B cell (primary cell): Measurements from ENCODE around the gene SPPL3. TPM values are rescaled to one million over a fixed set of nuclear protein-coding genes. Genes with fewer than 3 reads are reported as not detected.

Experiments used
- ATAC-seq: fragments of 200-7000 bp; cut with Tn5 transposase; one replicate; pipeline ENCODE4 v1.10.0; 2021; ENCODE audit warnings: low read depth, mild to moderate bottlenecking, moderate number of reproducible peaks, moderate library complexity
- CTCF ChIA-PET: fragments of 350-600 bp; sonication (Branson Sonifier 250); formaldehyde crosslinking; loops from one replicate; lab custom pipeline; 2021; ENCODE audit warnings: antibody characterized with exemption, inconsistent platforms; lab: Charles Lee
- POLR2A ChIA-PET: fragments of 350-600 bp; sonication (Branson Sonifier 250); formaldehyde crosslinking; loops from one replicate; lab custom pipeline; 2021; ENCODE audit warnings: antibody characterized with exemption; lab: Charles Lee
- DNase-seq: peaks from one replicate; pipeline ENCODE4 v3.0.0; 2013
- H2AFZ ChIP-seq: 2 replicates; pipeline ENCODE4 v1.6.1; 2012; ENCODE audit warnings: mild to moderate bottlenecking, low read depth, low read length; ENCODE audit not compliant: insufficient read depth, poor library complexity, severe bottlenecking
- H3K27ac ChIP-seq, 2 donors: 1 replicate in 1 of 2; 2 replicates in 1 of 2; pipeline ENCODE4 v1.5.1; 2012 to 2013; ENCODE audit warnings: low read length in 2 of 2, mild to moderate bottlenecking in 2 of 2, moderate library complexity in 1 of 2
- H3K27me3 ChIP-seq, 4 experiments: fragments of 200-600 bp in 1 of 4; sonication (generic) in 1 of 4; replicated peaks in 1 of 4; 1 replicate in 2 of 4; 2 replicates in 2 of 4; pipeline versions ENCODE4 v1.6.1 to v1.7.0; 2013 to 2016; ENCODE audit warnings: low read length in 3 of 4, mild to moderate bottlenecking in 2 of 4, mixed read lengths in 1 of 4, moderate library complexity in 1 of 4; ENCODE audit not compliant: insufficient read depth in 4 of 4, control insufficient read depth in 3 of 4; ENCODE audit errors: control extremely low read depth in 1 of 4
- H3K36me3 ChIP-seq, 2 experiments: replicated peaks in 1 of 2; 1 replicate in 1 of 2; 2 replicates in 1 of 2; pipeline versions ENCODE4 v1.6.1 to v1.7.1; 2013; ENCODE audit warnings: low read length in 1 of 2; ENCODE audit not compliant: insufficient read depth in 2 of 2, control insufficient read depth in 1 of 2; ENCODE audit errors: control extremely low read depth in 1 of 2, extremely low read depth in 1 of 2
- H3K4me1 ChIP-seq, 2 donors: fragments of 200-600 bp in 1 of 2; sonication (generic) in 1 of 2; 1 replicate in 1 of 2; 2 replicates in 1 of 2; pipeline versions ENCODE4 v1.5.1 to v1.6.1; 2013 to 2017; ENCODE audit warnings: low read length in 2 of 2; ENCODE audit not compliant: control insufficient read depth in 2 of 2, insufficient read depth in 2 of 2
- H3K4me2 ChIP-seq: replicated peaks from 2 replicates; pipeline ENCODE3; 2012; ENCODE audit warnings: mild to moderate bottlenecking, low read depth, low read length; ENCODE audit not compliant: poor library complexity, severe bottlenecking
- H3K4me3 ChIP-seq, 5 experiments: fragments of 200-600 bp in 1 of 5; sonication (generic) in 1 of 5; 1 replicate in 3 of 5; 2 replicates in 2 of 5; pipeline versions ENCODE4 v1.5.1 to v1.7.0; 2011 to 2016; ENCODE audit warnings: low read length in 4 of 5, mild to moderate bottlenecking in 4 of 5, low read depth in 2 of 5, control low read depth in 1 of 5, moderate library complexity in 1 of 5; ENCODE audit not compliant: insufficient read depth in 1 of 5; ENCODE audit errors: control extremely low read depth in 1 of 5, extremely low read depth in 1 of 5
- H3K79me2 ChIP-seq: fragments of 200-600 bp; sonication (generic); one replicate; pipeline ENCODE4 v1.6.0; 2016; ENCODE audit warnings: low read length; ENCODE audit not compliant: control insufficient read depth, insufficient read depth
- H3K9ac ChIP-seq: fragments of 200-600 bp; sonication (generic); 2 replicates; pipeline ENCODE4 v1.6.1; 2017; ENCODE audit warnings: mild to moderate bottlenecking, low read length, moderate library complexity
- H3K9me3 ChIP-seq, 3 donors: one replicate each; pipeline versions ENCODE4 v1.6.1 to v1.7.1; 2013; ENCODE audit warnings: low read length in 2 of 3; ENCODE audit not compliant: control insufficient read depth in 2 of 3, insufficient read depth in 1 of 3; ENCODE audit errors: control extremely low read depth in 1 of 3
- H4K20me1 ChIP-seq: 2 replicates; pipeline ENCODE4 v1.6.0; 2012; ENCODE audit warnings: mild to moderate bottlenecking, low read length; ENCODE audit not compliant: insufficient read depth, control insufficient read depth, poor library complexity, severe bottlenecking
- H3K27ac Mint-ChIP-seq: one replicate; pipeline ENCODE4 v1.8.0; 2021; ENCODE audit warnings: mixed read lengths
- H3K27me3 Mint-ChIP-seq: one replicate; pipeline ENCODE4 v1.8.0; 2021; ENCODE audit warnings: mixed read lengths
- H3K4me1 Mint-ChIP-seq: one replicate; pipeline ENCODE4 v1.8.0; 2021; ENCODE audit warnings: mixed read lengths
- H3K4me3 Mint-ChIP-seq: one replicate; pipeline ENCODE4 v1.8.0; 2021; ENCODE audit warnings: mixed read lengths
- H3K9me3 Mint-ChIP-seq: one replicate; pipeline ENCODE4 v1.8.0; 2022; ENCODE audit warnings: mixed read lengths; ENCODE audit not compliant: insufficient read depth
- CTCF ChIP-seq: fragments of 200-600 bp; IDR thresholded peaks from one replicate; pipeline ENCODE4 v1.8.0; 2022; ENCODE audit warnings: antibody characterized with exemption, mild to moderate bottlenecking
- EZH2 ChIP-seq: IDR thresholded peaks from 2 replicates; pipeline ENCODE4 v1.6.1; 2012; ENCODE audit warnings: borderline replicate concordance, low read depth, mild to moderate bottlenecking, moderate library complexity, low read length; ENCODE audit not compliant: insufficient read depth, poor library complexity, severe bottlenecking
- WGBS: methylation state at CpG from one replicate; pipeline ENCODE4 v1.1.5; 2013; ENCODE audit warnings: missing lambda C conversion rate; ENCODE audit not compliant: insufficient coverage; 5-methylcytosine and 5-hydroxymethylcytosine counted together
- intact Hi-C: fragments of 100-400 bp; cut with micrococcal nuclease; formaldehyde crosslinking; loops from one replicate; pipeline ENCODE4 v1.10.0; 2022
- polyA plus RNA-seq: library from polyadenylated mRNA; depleted of rRNA; stranded (reverse); fragments of >200 nt; gene quantifications from 2 replicates; pipeline ENCODE4 v1.2.3, GENCODE V29; 2012
- total RNA-seq, 2 donors: library from RNA; stranded (reverse); fragments of 120-200 nt in 1 of 2; gene quantifications; 1 replicate in 1 of 2; 2 replicates in 1 of 2; pipeline versions ENCODE4 v1.2.3 to v1.2.4, GENCODE V29; 2013 to 2022

Gene SPPL3
- total and polyA plus RNA-seq, 2 donors (not counting 1 experiment from before 2014, with no cell fraction given) = 12.3 to 43.6 TPM

- Mint-ChIP-seq H3K27me3 (no peaks in the 10 kb centered on the region), H3K4me1 (no peaks in the 10 kb centered on the region), H3K4me3 (no peak overlapping the region), H3K9me3 (no peaks in the 10 kb centered on the region), H3K27ac (no peak overlapping the region)
- WGBS = 36% methylated on average over 4 of the region's 7 CpGs
- TF ChIP-seq EZH2 (no peak), CTCF (no peak)
- no peaks in the 10 kb centered on the region for H3K9me3 ChIP-seq
- peaks cover 15% of the 10 kb centered on the region for H4K20me1 ChIP-seq
- intact Hi-C loops = no loop called here
- peaks cover 7% of the 10 kb centered on the region for H3K79me2 ChIP-seq
- ATAC-seq (no peak), DNase-seq (no peak)
- H3K4me3 ChIP-seq = no peak overlapping the region
- no peak overlapping the region for H3K4me2 ChIP-seq
- CTCF ChIA-PET = interaction anchor here (0.5 to 1.1 kb wide), 3 partner anchors 116 to 611 kb away, joined by 3 to 4 read pairs (median 3); no protein-coding TSS in a partner anchor
- H2AFZ ChIP-seq = no peak overlapping the region
- peaks cover 13 to 55% of the 10 kb centered on the region in 2 experiments for H3K36me3 ChIP-seq
- POLR2A ChIA-PET = no interaction called here
- H3K9ac ChIP-seq = no peak overlapping the region
- no peaks in the 10 kb centered on the region for H3K4me1 ChIP-seq
- no peak overlapping the region for H3K27ac ChIP-seq
- H3K27me3 ChIP-seq = no peaks in the 10 kb centered on the region
Observed at GRCh38 chr12:120774169-120774916, 129.8 kb downstream of the SPPL3 start.

GRCh38 chr12:120771097-120771496, 133.1 kb downstream of the SPPL3 start:
- 90% methylated on average over 11 of the region's 11 CpGs for WGBS
- no peak overlapping the region for H3K4me3 ChIP-seq
- H4K20me1 ChIP-seq = peaks cover 16% of the 10 kb centered on the region
- peaks cover 15 to 64% of the 10 kb centered on the region in 2 experiments for H3K36me3 ChIP-seq
- peaks cover 4% of the 10 kb centered on the region for H3K79me2 ChIP-seq
- ATAC-seq (no peak), DNase-seq (no peak)
- peaks cover 0 to 6% of the 10 kb centered on the region in 2 donors for H3K4me1 ChIP-seq
- Mint-ChIP-seq H3K27ac (no peak overlapping the region), H3K4me3 (no peak overlapping the region), H3K27me3 (no peaks in the 10 kb centered on the region), H3K9me3 (no peaks in the 10 kb centered on the region), H3K4me1 (peaks cover 12% of the 10 kb centered on the region)
- H3K9me3 ChIP-seq = no peaks in the 10 kb centered on the region
- ChIA-PET POLR2A (no interaction called here), CTCF (interaction anchor here (0.9 kb wide), 1 partner anchor 201 kb away, joined by 3 read pairs; no protein-coding TSS in a partner anchor)
- no peak overlapping the region for H3K27ac ChIP-seq
- no peak overlapping the region for H2AFZ ChIP-seq
- no peak overlapping the region for H3K4me2 ChIP-seq
- H3K27me3 ChIP-seq = no peaks in the 10 kb centered on the region
- no peak overlapping the region for H3K9ac ChIP-seq
- intact Hi-C loops = no loop called here
- TF ChIP-seq EZH2 = no peak
- TF ChIP-seq CTCF = no peak
